ENCODE measurements around the gene DCAF11.
A peak's percentile ranks its signal among the peaks of the same experiment; 100 is the strongest.
"Not testable (repeated sequence)": the region's sequence is repeated elsewhere in the genome, so short reads cannot be mapped to it uniquely, and the experiment has no call there.

Gene DCAF11

GRCh38 chr14:24098229-24098926 lies 16.2 kb upstream of the DCAF11 start:
- DNase-seq: no peak

GRCh38 chr14:24098927-24099813 lies 15.4 kb upstream of the DCAF11 start:
- DNase-seq: peak; percentile 67

GRCh38 chr14:24100197-24100981 lies 14.2 kb upstream of the DCAF11 start:
- no peak for DNase-seq

GRCh38 chr14:24100982-24101494 lies 13.5 kb upstream of the DCAF11 start:
- DNase-seq: no peak

- no peak for DNase-seq
Measured at GRCh38 chr14:24102357-24103048, 12.1 kb upstream of the DCAF11 start.

- DNase-seq: no peak
Measured at GRCh38 chr14:24103451-24103850, 11.1 kb upstream of the DCAF11 start.

GRCh38 chr14:24105609-24106239 lies 8.9 kb upstream of the DCAF11 start:
- not testable (repeated sequence) for DNase-seq

GRCh38 chr14:24106672-24107271 lies 7.8 kb upstream of the DCAF11 start:
- DNase-seq: no peak

- no peak for DNase-seq
Measured at GRCh38 chr14:24108336-24108874, 6.2 kb upstream of the DCAF11 start.

- DNase-seq: no peak
Measured at GRCh38 chr14:24110060-24110459, 4.5 kb upstream of the DCAF11 start.

GRCh38 chr14:24110523-24110922 lies 4.1 kb upstream of the DCAF11 start:
- no peak for DNase-seq

- DNase-seq: no peak
Measured at GRCh38 chr14:24113379-24113800, 1.2 kb upstream of the DCAF11 start.

- DNase-seq: peak; percentile 84
Measured at GRCh38 chr14:24113801-24114531, 611 bp upstream of the DCAF11 start.

- no peak for DNase-seq
Measured at GRCh38 chr14:24115422-24116127, 998 bp downstream of the DCAF11 start.

GRCh38 chr14:24116128-24116814 lies 1.7 kb downstream of the DCAF11 start:
- DNase-seq: no peak

- DNase-seq: no peak
Measured at GRCh38 chr14:24117179-24117578, 2.6 kb downstream of the DCAF11 start.

GRCh38 chr14:24119691-24120090 lies 5.1 kb downstream of the DCAF11 start:
- DNase-seq: no peak

- DNase-seq: no peak
Measured at GRCh38 chr14:24121210-24121609, 6.6 kb downstream of the DCAF11 start.

- DNase-seq: no peak
Measured at GRCh38 chr14:24122416-24122815, 7.8 kb downstream of the DCAF11 start.
